Natural killer cell (primary cell): ENCODE measurements around the gene ADCY9. TPM values are rescaled to one million over a fixed set of nuclear protein-coding genes. Genes with fewer than 3 reads are reported as not detected.

Experiments used
- ATAC-seq, 3 donors: fragments of 150-1000 bp in 2 of 3; fragments of 200-7000 bp in 1 of 3; cut with Tn5 transposase; 1 replicate in 1 of 3; 2 replicates in 2 of 3; pipeline ENCODE4 v1.10.0; 2021; ENCODE audit warnings: mild to moderate bottlenecking in 2 of 3, moderate library complexity in 2 of 3
- DNase-seq, 2 donors: peaks; one replicate each; pipeline versions ENCODE4 v3.0.0 to v3.0.0-alpha.2; 2013 to 2021; ENCODE audit warnings: mixed read lengths in 1 of 2
- H3K27ac ChIP-seq: one replicate; pipeline ENCODE4 v1.5.1; 2013; ENCODE audit warnings: mild to moderate bottlenecking, low read length
- H3K27me3 ChIP-seq: one replicate; pipeline ENCODE4 v1.6.1; 2013; ENCODE audit warnings: low read length; ENCODE audit not compliant: control insufficient read depth, insufficient read depth
- H3K36me3 ChIP-seq: one replicate; pipeline ENCODE4 v1.6.1; 2013; ENCODE audit warnings: low read length; ENCODE audit not compliant: control insufficient read depth, insufficient read depth
- H3K4me1 ChIP-seq: one replicate; pipeline ENCODE4 v1.6.1; 2013; ENCODE audit warnings: low read length; ENCODE audit not compliant: control insufficient read depth, insufficient read depth
- H3K4me3 ChIP-seq: one replicate; pipeline ENCODE4 v1.5.1; 2013; ENCODE audit warnings: low read length
- H3K9me3 ChIP-seq: one replicate; pipeline ENCODE4 v1.6.1; 2013; ENCODE audit warnings: low read length; ENCODE audit not compliant: control insufficient read depth, insufficient read depth
- H3K27ac Mint-ChIP-seq, 2 donors: one replicate each; pipeline ENCODE4 v1.8.0; 2022; ENCODE audit warnings: mild to moderate bottlenecking in 2 of 2, mixed read lengths in 2 of 2, moderate library complexity in 1 of 2
- H3K27me3 Mint-ChIP-seq, 2 donors: one replicate each; pipeline ENCODE4 v1.8.0; 2022; ENCODE audit warnings: low read depth in 2 of 2, mixed read lengths in 2 of 2
- H3K36me3 Mint-ChIP-seq: one replicate; pipeline ENCODE4 v1.8.0; 2022; ENCODE audit warnings: mixed read lengths
- H3K4me1 Mint-ChIP-seq, 2 donors: one replicate each; pipeline ENCODE4 v1.8.0; 2022; ENCODE audit warnings: mixed read lengths in 2 of 2
- H3K4me3 Mint-ChIP-seq: one replicate; pipeline ENCODE4 v1.8.0; 2022; ENCODE audit warnings: mild to moderate bottlenecking, moderate library complexity, mixed read lengths
- H3K9me3 Mint-ChIP-seq, 2 donors: one replicate each; pipeline ENCODE4 v1.8.0; 2022; ENCODE audit warnings: mixed read lengths in 2 of 2
- CTCF ChIP-seq: fragments of 200-600 bp; IDR thresholded peaks from one replicate; pipeline ENCODE4 v1.8.0; 2022; ENCODE audit warnings: antibody characterized with exemption
- WGBS: methylation state at CpG from one replicate; pipeline ENCODE4 v1.1.7; 2013; ENCODE audit warnings: missing lambda C conversion rate; ENCODE audit not compliant: insufficient coverage; 5-methylcytosine and 5-hydroxymethylcytosine counted together
- intact Hi-C: fragments of 100-400 bp; cut with micrococcal nuclease; formaldehyde crosslinking; loops from one replicate; pipeline ENCODE4 v1.14.2; 2022
- total RNA-seq, 4 donors: library from RNA; stranded (reverse); fragments of 120-200 nt in 1 of 4; gene quantifications; one replicate each; pipeline versions ENCODE4 v1.2.3 to v1.2.4, GENCODE V29; 2013 to 2022

ADCY9 gene
- total RNA-seq, 3 donors from 2014 or later (not counting 1 experiment from before 2014, with no cell fraction given): 28.0 to 52.4 (median 38.3) TPM

GRCh38 chr16:4008116-4008515 is 108.1 kb downstream of the ADCY9 start:
- H3K4me3 ChIP-seq: no peak overlapping the region
- no peak overlapping the region for H3K4me3 Mint-ChIP-seq
- H3K27me3 Mint-ChIP-seq: no peaks in the 10 kb centered on the region
- no peaks in the 10 kb centered on the region for H3K27me3 ChIP-seq
- intact Hi-C loops: no loop called here
- H3K4me1 ChIP-seq: peaks cover 19% of the 10 kb centered on the region
- H3K9me3 Mint-ChIP-seq: no peaks in the 10 kb centered on the region
- peaks cover 4% of the 10 kb centered on the region for H3K36me3 ChIP-seq
- H3K4me1 Mint-ChIP-seq: peaks cover 30 to 31% of the 10 kb centered on the region in 2 donors
- DNase-seq (no peak), ATAC-seq (no peak)
- H3K27ac ChIP-seq: no peak overlapping the region
- no peaks in the 10 kb centered on the region for H3K9me3 ChIP-seq
- no peak for TF ChIP-seq CTCF
- WGBS: 95% methylated on average over 5 of the region's 5 CpGs
- H3K36me3 Mint-ChIP-seq: no peaks in the 10 kb centered on the region
- peak overlapping the region in 1 of 2 donors; percentile 29 for H3K27ac Mint-ChIP-seq

- Mint-ChIP-seq H3K27ac (peak overlapping the region in 1 of 2 donors; percentile 23), H3K4me3 (no peak overlapping the region), H3K27me3 (no peaks in the 10 kb centered on the region), H3K4me1 (peaks cover 31% of the 10 kb centered on the region in 2 donors), H3K9me3 (no peaks in the 10 kb centered on the region), H3K36me3 (no peaks in the 10 kb centered on the region)
- WGBS: 92% methylated on average over 8 of the region's 12 CpGs
- intact Hi-C loops: no loop called here
- peaks cover 18% of the 10 kb centered on the region for H3K4me1 ChIP-seq
- peak in 2 of 3 donors; percentile 21 to 65 for ATAC-seq
- no peak for TF ChIP-seq CTCF
- peaks cover 4% of the 10 kb centered on the region for H3K36me3 ChIP-seq
- H3K9me3 ChIP-seq: no peaks in the 10 kb centered on the region
- no peak overlapping the region for H3K27ac ChIP-seq
- H3K4me3 ChIP-seq: no peak overlapping the region
- no peak for DNase-seq
- H3K27me3 ChIP-seq: no peaks in the 10 kb centered on the region
These were observed 109.7 kb downstream of the ADCY9 start for GRCh38 chr16:4006397-4006999.

GRCh38 chr16:4005731-4006130 is 110.5 kb downstream of the ADCY9 start:
- Histone ChIP-seq H3K4me1 (peaks cover 10% of the 10 kb centered on the region), H3K36me3 (peaks cover 4% of the 10 kb centered on the region), H3K9me3 (no peaks in the 10 kb centered on the region), H3K4me3 (no peak overlapping the region), H3K27ac (no peak overlapping the region), H3K27me3 (no peaks in the 10 kb centered on the region)
- Mint-ChIP-seq H3K4me1 (peaks cover 26 to 29% of the 10 kb centered on the region in 2 donors), H3K36me3 (no peaks in the 10 kb centered on the region), H3K27me3 (no peaks in the 10 kb centered on the region), H3K4me3 (no peak overlapping the region), H3K27ac (no peak overlapping the region), H3K9me3 (no peaks in the 10 kb centered on the region)
- WGBS: 93% methylated on average over 13 of the region's 13 CpGs
- no peak for TF ChIP-seq CTCF
- DNase-seq: no peak
- intact Hi-C loops: no loop called here
- ATAC-seq: no peak

GRCh38 chr16:4005281-4005680 is 111.0 kb downstream of the ADCY9 start:
- Histone ChIP-seq H3K27me3 (no peaks in the 10 kb centered on the region), H3K4me1 (peaks cover 6% of the 10 kb centered on the region), H3K27ac (no peak overlapping the region), H3K4me3 (no peak overlapping the region), H3K36me3 (peaks cover 4% of the 10 kb centered on the region), H3K9me3 (no peaks in the 10 kb centered on the region)
- no peak for TF ChIP-seq CTCF
- Mint-ChIP-seq H3K36me3 (no peaks in the 10 kb centered on the region), H3K4me1 (peaks cover 26 to 28% of the 10 kb centered on the region in 2 donors), H3K9me3 (no peaks in the 10 kb centered on the region), H3K27ac (no peak overlapping the region), H3K4me3 (no peak overlapping the region), H3K27me3 (no peaks in the 10 kb centered on the region)
- ATAC-seq (no peak), DNase-seq (no peak)
- 96% methylated on average over 9 of the region's 9 CpGs for WGBS
- intact Hi-C loops: no loop called here
